ENCODE results near the gene SMYD3. TPM values are rescaled to one million over a fixed set of nuclear protein-coding genes. Genes with fewer than 3 reads are reported as not detected.

SMYD3 gene
- total RNA-seq, 5 donors from 2014 or later (not counting 1 experiment from before 2014, with no cell fraction given) = 17.7 to 37.8 (median 21.9) TPM

- 91% methylated on average over 5 of the region's 8 CpGs for WGBS (ENCODE audit: insufficient coverage)
- H3K9me3 ChIP-seq = no peaks in the 10 kb centered on the region
- H3K4me3 ChIP-seq (ENCODE audit: control insufficient read depth in 1 of 2, extremely low read depth in 1 of 2, low read length in 1 of 2) = no peak overlapping the region
- CTCF ChIA-PET = no interaction called here
- H3K27ac ChIP-seq (ENCODE audit: low read length) = no peak overlapping the region
- H3K9me3 Mint-ChIP-seq = peaks cover 13 to 47% (median 20%) of the 10 kb centered on the region in 3 donors
- ATAC-seq (replicated peaks in 1 of 4) = no peak
- no peak overlapping the region for H3K27ac Mint-ChIP-seq
- no peaks in the 10 kb centered on the region for H3K36me3 ChIP-seq (ENCODE audit: control insufficient read depth in 2 of 2, extremely low read depth in 1 of 2, insufficient read depth in 1 of 2, low read length in 1 of 2)
- no peaks in the 10 kb centered on the region for H3K4me1 ChIP-seq (ENCODE audit: control insufficient read depth in 1 of 2, extremely low read depth in 1 of 2, insufficient read depth in 2 of 2, low read length in 2 of 2)
- no peaks in the 10 kb centered on the region for H3K27me3 Mint-ChIP-seq
- peaks cover 2 to 7% (median 6%) of the 10 kb centered on the region in 3 donors for H3K4me1 Mint-ChIP-seq
- DNase-seq = no peak
- H3K36me3 Mint-ChIP-seq = peaks cover 54% of the 10 kb centered on the region
- no peaks in the 10 kb centered on the region for H3K27me3 ChIP-seq (replicated peaks in 1 of 2; ENCODE audit: control insufficient read depth in 2 of 2, extremely low read depth in 1 of 2, insufficient read depth in 2 of 2, low read length in 1 of 2)
- POLR2A ChIA-PET = interaction anchor here in 1 of 2 donors (0.8 kb wide), 1 partner anchor 352 kb away, joined by 4 read pairs; no protein-coding TSS in a partner anchor
- H3K4me3 Mint-ChIP-seq = no peak overlapping the region
These were observed 151.5 kb downstream of the SMYD3 start for GRCh38 chr1:246355411-246356230.

GRCh38 chr1:246351721-246352120 is 155.4 kb downstream of the SMYD3 start:
- no peaks in the 10 kb centered on the region for H3K4me1 ChIP-seq (ENCODE audit: control insufficient read depth in 1 of 2, extremely low read depth in 1 of 2, insufficient read depth in 2 of 2, low read length in 2 of 2)

GRCh38 chr1:246350745-246351144 is 156.3 kb downstream of the SMYD3 start:
- ATAC-seq (replicated peaks in 1 of 4) = no peak
- Mint-ChIP-seq H3K4me1 (no peaks in the 10 kb centered on the region), H3K4me3 (no peak overlapping the region), H3K36me3 (peaks cover 61% of the 10 kb centered on the region), H3K27me3 (no peaks in the 10 kb centered on the region), H3K27ac (no peak overlapping the region), H3K9me3 (no peaks in the 10 kb centered on the region)
- H3K4me1 ChIP-seq (ENCODE audit: control insufficient read depth in 1 of 2, extremely low read depth in 1 of 2, insufficient read depth in 2 of 2, low read length in 2 of 2) = no peaks in the 10 kb centered on the region
- ChIA-PET CTCF (interaction anchor here in 1 of 2 donors (0.7 kb wide), 1 partner anchor 98 kb away, joined by 3 read pairs; no protein-coding TSS in a partner anchor), POLR2A (no interaction called here)
- no peaks in the 10 kb centered on the region for H3K36me3 ChIP-seq (ENCODE audit: control insufficient read depth in 2 of 2, extremely low read depth in 1 of 2, insufficient read depth in 1 of 2, low read length in 1 of 2)
- DNase-seq = no peak
- no peak overlapping the region for H3K4me3 ChIP-seq (ENCODE audit: control insufficient read depth in 1 of 2, extremely low read depth in 1 of 2, low read length in 1 of 2)
- 100% methylated on average over 2 of the region's 6 CpGs for WGBS (ENCODE audit: insufficient coverage)
- H3K27me3 ChIP-seq (replicated peaks in 1 of 2; ENCODE audit: control insufficient read depth in 2 of 2, extremely low read depth in 1 of 2, insufficient read depth in 2 of 2, low read length in 1 of 2) = no peaks in the 10 kb centered on the region
- H3K27ac ChIP-seq (ENCODE audit: low read length) = no peak overlapping the region
- no peaks in the 10 kb centered on the region for H3K9me3 ChIP-seq

More at GRCh38 chr1:246351721-246352120, 155.4 kb downstream of the SMYD3 start:
- WGBS (ENCODE audit: insufficient coverage) = no CpG with 5 or more reads among the region's 5 CpGs
- Mint-ChIP-seq H3K27me3 (no peaks in the 10 kb centered on the region), H3K4me3 (no peak overlapping the region), H3K9me3 (peaks cover 0 to 9% (median 5%) of the 10 kb centered on the region in 3 donors), H3K27ac (no peak overlapping the region), H3K4me1 (peaks cover 0 to 7% (median 4%) of the 10 kb centered on the region in 3 donors), H3K36me3 (peaks cover 59% of the 10 kb centered on the region)
- ChIA-PET CTCF (no interaction called here), POLR2A (no interaction called here)
- ATAC-seq (replicated peaks in 1 of 4) (no peak), DNase-seq (no peak)
- Histone ChIP-seq H3K36me3 (ENCODE audit: control insufficient read depth in 2 of 2, extremely low read depth in 1 of 2, insufficient read depth in 1 of 2, low read length in 1 of 2) (no peaks in the 10 kb centered on the region), H3K4me3 (ENCODE audit: control insufficient read depth in 1 of 2, extremely low read depth in 1 of 2, low read length in 1 of 2) (no peak overlapping the region), H3K27ac (ENCODE audit: low read length) (no peak overlapping the region), H3K27me3 (replicated peaks in 1 of 2; ENCODE audit: control insufficient read depth in 2 of 2, extremely low read depth in 1 of 2, insufficient read depth in 2 of 2, low read length in 1 of 2) (no peaks in the 10 kb centered on the region), H3K9me3 (no peaks in the 10 kb centered on the region)

GRCh38 chr1:246343937-246344336 is 163.1 kb downstream of the SMYD3 start:
- peaks cover 0 to 9% (median 2%) of the 10 kb centered on the region in 3 donors for H3K4me1 Mint-ChIP-seq
- no peaks in the 10 kb centered on the region for H3K27me3 Mint-ChIP-seq
- DNase-seq = no peak
- Histone ChIP-seq H3K27me3 (replicated peaks in 1 of 2; ENCODE audit: control insufficient read depth in 2 of 2, extremely low read depth in 1 of 2, insufficient read depth in 2 of 2, low read length in 1 of 2) (no peaks in the 10 kb centered on the region), H3K36me3 (ENCODE audit: control insufficient read depth in 2 of 2, extremely low read depth in 1 of 2, insufficient read depth in 1 of 2, low read length in 1 of 2) (no peaks in the 10 kb centered on the region), H3K9me3 (no peaks in the 10 kb centered on the region), H3K4me1 (ENCODE audit: control insufficient read depth in 1 of 2, extremely low read depth in 1 of 2, insufficient read depth in 2 of 2, low read length in 2 of 2) (no peaks in the 10 kb centered on the region), H3K27ac (ENCODE audit: low read length) (no peak overlapping the region), H3K4me3 (ENCODE audit: control insufficient read depth in 1 of 2, extremely low read depth in 1 of 2, low read length in 1 of 2) (no peak overlapping the region)
- H3K36me3 Mint-ChIP-seq = peaks cover 57% of the 10 kb centered on the region
- no peak overlapping the region for H3K27ac Mint-ChIP-seq
- WGBS (ENCODE audit: insufficient coverage) = no CpG with 5 or more reads among the region's 2 CpGs
- no peak overlapping the region for H3K4me3 Mint-ChIP-seq
- ChIA-PET CTCF (no interaction called here), POLR2A (interaction anchor here in 1 of 2 donors (0.5 kb wide), 1 partner anchor 71 kb away, joined by 5 read pairs; no protein-coding TSS in a partner anchor)
- H3K9me3 Mint-ChIP-seq = peaks cover 0 to 9% (median 2%) of the 10 kb centered on the region in 3 donors
- ATAC-seq (replicated peaks in 1 of 4) = no peak

- Histone ChIP-seq H3K4me3 (ENCODE audit: control insufficient read depth in 1 of 2, extremely low read depth in 1 of 2, low read length in 1 of 2) (no peak overlapping the region), H3K27ac (ENCODE audit: low read length) (no peak overlapping the region), H3K4me1 (ENCODE audit: control insufficient read depth in 1 of 2, extremely low read depth in 1 of 2, insufficient read depth in 2 of 2, low read length in 2 of 2) (no peaks in the 10 kb centered on the region), H3K9me3 (no peaks in the 10 kb centered on the region), H3K36me3 (ENCODE audit: control insufficient read depth in 2 of 2, extremely low read depth in 1 of 2, insufficient read depth in 1 of 2, low read length in 1 of 2) (no peaks in the 10 kb centered on the region), H3K27me3 (replicated peaks in 1 of 2; ENCODE audit: control insufficient read depth in 2 of 2, extremely low read depth in 1 of 2, insufficient read depth in 2 of 2, low read length in 1 of 2) (no peaks in the 10 kb centered on the region)
- DNase-seq (no peak), ATAC-seq (replicated peaks in 1 of 4) (no peak)
- Mint-ChIP-seq H3K27ac (no peak overlapping the region), H3K9me3 (peaks cover 0 to 9% (median 2%) of the 10 kb centered on the region in 3 donors), H3K27me3 (no peaks in the 10 kb centered on the region), H3K4me1 (peaks cover 2 to 9% (median 5%) of the 10 kb centered on the region in 3 donors), H3K4me3 (no peak overlapping the region), H3K36me3 (peaks cover 52% of the 10 kb centered on the region)
- no CpG with 5 or more reads among the region's 1 CpG for WGBS (ENCODE audit: insufficient coverage)
- ChIA-PET POLR2A (interaction anchor here in 1 of 2 donors (0.5 kb wide), 1 partner anchor 70 kb away, joined by 5 read pairs; no protein-coding TSS in a partner anchor), CTCF (no interaction called here)
These were observed 163.8 kb downstream of the SMYD3 start for GRCh38 chr1:246343251-246343650.

- Mint-ChIP-seq H3K9me3 (no peaks in the 10 kb centered on the region), H3K27me3 (no peaks in the 10 kb centered on the region), H3K27ac (no peak overlapping the region), H3K4me3 (no peak overlapping the region), H3K36me3 (peaks cover 35% of the 10 kb centered on the region), H3K4me1 (peaks cover 2 to 7% (median 5%) of the 10 kb centered on the region in 3 donors)
- POLR2A ChIA-PET = no interaction called here
- WGBS (ENCODE audit: insufficient coverage) = no CpG with 5 or more reads among the region's 4 CpGs
- Histone ChIP-seq H3K27ac (ENCODE audit: low read length) (no peak overlapping the region), H3K27me3 (replicated peaks in 1 of 2; ENCODE audit: control insufficient read depth in 2 of 2, extremely low read depth in 1 of 2, insufficient read depth in 2 of 2, low read length in 1 of 2) (no peaks in the 10 kb centered on the region), H3K36me3 (ENCODE audit: control insufficient read depth in 2 of 2, extremely low read depth in 1 of 2, insufficient read depth in 1 of 2, low read length in 1 of 2) (no peaks in the 10 kb centered on the region), H3K4me1 (ENCODE audit: control insufficient read depth in 1 of 2, extremely low read depth in 1 of 2, insufficient read depth in 2 of 2, low read length in 2 of 2) (no peaks in the 10 kb centered on the region), H3K4me3 (ENCODE audit: control insufficient read depth in 1 of 2, extremely low read depth in 1 of 2, low read length in 1 of 2) (no peak overlapping the region), H3K9me3 (no peaks in the 10 kb centered on the region)
- CTCF ChIA-PET = no interaction called here
- no peak for DNase-seq
- ATAC-seq (replicated peaks in 1 of 4) = no peak
These were observed 168.5 kb downstream of the SMYD3 start for GRCh38 chr1:246338546-246338945.
